Activated effector memory CD4-positive, alpha-beta T cell treated with anti-CD3 and anti-CD28 coated beads, Interleukin-2, amount 50 U/mL, for 16 hours (primary cell): Measurements from ENCODE around the gene CYP26A1.
A peak's percentile ranks its signal among the peaks of the same experiment; 100 is the strongest.
"Not testable (repeated sequence)": the region's sequence is repeated elsewhere in the genome, so short reads cannot be mapped to it uniquely, and the experiment has no call there.

Source experiments
- DNase-seq: peaks from one replicate; pipeline ENCODE4 v3.0.0-alpha.2; 2020

Gene CYP26A1

DNA sequence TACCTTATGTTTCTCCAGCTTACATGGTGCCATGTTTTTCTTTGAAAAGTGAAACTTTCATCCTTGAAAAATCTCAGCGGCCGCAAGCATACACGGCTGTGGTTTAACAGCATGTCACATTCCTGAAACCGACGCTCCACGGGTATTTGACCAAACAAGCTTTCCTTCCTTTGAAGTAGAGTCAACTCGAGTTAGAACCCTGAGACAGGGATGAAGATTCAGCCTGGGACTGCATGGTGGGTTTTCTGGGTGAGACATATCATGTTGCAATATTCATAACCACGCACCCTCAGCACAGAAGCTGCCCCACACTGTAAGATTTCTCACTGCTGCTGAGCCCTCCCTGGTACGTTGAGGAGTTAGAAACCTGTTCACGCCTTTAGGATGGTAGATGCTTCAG is 8.1 kb downstream of the CYP26A1 start:
- DNase-seq: peak; percentile 3

DNA sequence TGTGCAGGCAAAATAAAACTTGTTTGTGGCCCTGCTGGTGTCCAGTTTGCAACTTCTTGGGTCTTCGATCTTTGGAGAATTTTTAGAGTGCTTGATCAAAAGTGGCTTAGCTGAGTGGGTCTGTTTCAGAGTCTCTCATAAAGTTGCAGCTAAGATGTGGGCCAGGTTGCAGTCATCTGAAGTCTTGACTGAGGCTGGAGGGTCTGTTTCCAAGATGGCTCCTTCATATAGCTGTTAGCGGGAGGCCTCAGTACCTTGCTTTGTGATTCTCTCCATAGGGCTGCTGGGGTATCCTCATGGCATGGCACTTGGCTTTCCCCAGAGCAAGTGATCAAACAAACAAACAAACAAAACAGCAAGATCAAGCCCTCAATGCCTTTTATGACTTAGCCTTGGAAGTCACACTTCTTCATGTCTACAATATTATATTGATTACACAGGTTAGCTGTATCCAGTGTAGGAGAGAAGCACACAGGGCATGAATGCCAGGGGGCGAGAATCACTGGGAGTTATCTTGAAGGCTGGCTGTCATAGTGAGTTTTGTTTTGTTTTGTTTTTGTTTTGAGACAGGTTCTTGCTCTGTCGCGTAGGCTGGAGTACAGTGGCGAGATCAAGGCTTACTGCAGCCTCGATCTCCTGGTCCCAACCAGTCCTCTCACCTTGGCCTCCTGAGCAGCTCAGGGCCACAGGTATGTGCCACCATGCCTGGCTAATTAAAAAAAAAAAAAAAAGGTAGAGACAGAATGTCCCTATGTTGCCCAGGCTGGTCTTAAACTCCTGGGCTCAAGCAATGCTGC is 10.2 kb downstream of the CYP26A1 start:
- DNase-seq: peak; percentile 9

DNA sequence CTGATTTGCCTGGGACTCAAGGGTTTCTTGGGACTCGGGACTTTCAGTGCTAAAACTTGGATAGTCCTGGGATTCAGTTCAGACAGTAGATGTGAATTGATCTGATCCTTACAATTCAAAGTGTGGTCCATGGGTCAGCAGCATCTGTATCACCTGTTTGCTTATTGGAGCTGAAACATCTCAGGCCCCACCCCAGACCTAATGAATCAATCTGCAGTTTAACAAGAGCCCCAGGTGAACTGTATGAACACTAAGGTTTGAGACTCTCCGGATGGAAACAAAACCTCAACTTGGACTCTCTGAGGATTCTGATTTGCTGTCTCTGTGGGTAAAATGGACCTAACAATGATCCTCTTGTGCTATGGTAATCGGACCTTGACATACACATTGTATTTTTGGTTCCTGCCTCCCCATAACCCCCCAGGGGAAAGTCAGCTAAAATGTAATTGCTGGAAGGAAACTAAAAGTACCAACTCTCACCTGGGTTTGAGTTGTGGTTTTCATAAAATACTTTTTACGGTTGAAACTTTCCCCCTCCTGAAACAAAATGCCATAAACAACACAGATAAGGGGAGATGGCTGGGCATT is 11.7 kb downstream of the CYP26A1 start:
- DNase-seq: peak; percentile 1

DNA sequence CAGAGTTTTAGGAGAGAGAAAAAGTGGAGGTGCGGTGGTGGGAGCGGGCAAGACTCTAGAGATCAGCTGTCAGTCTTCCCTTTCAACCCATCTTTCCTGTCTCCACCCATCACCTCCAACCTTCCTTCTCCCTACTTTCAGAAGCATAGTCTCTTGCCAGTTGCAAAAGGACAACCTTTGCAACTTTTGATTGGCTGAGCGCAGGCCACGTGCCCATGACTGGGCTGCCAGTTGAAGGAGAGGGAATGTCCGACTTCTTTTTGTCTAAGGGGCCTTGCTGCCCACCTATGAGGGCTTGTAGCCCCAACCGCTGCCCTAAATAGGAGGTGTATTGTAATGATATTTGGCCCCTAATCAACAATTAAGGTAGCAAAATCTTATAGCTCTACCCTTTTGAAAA is 12.6 kb downstream of the CYP26A1 start:
- no peak for DNase-seq

DNA sequence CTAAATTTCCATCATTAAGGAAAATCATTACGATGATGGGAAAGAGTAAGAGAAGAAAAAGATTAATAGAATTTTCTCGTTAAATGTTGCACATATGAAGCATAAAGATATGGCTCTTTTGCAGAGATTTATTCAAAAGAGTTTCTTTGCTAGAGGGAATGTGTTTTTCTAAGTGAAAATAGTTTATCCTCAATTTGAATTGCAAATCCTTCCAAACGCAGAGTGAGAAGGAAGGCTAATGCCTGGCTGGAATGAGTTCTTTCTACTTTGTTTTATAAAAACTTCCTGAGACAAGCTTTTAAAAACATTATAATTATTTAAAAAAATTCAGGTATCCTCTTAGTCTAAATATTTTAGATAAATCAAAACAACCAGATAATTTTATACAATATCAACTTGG is 14.2 kb downstream of the CYP26A1 start:
- DNase-seq: no peak

DNA sequence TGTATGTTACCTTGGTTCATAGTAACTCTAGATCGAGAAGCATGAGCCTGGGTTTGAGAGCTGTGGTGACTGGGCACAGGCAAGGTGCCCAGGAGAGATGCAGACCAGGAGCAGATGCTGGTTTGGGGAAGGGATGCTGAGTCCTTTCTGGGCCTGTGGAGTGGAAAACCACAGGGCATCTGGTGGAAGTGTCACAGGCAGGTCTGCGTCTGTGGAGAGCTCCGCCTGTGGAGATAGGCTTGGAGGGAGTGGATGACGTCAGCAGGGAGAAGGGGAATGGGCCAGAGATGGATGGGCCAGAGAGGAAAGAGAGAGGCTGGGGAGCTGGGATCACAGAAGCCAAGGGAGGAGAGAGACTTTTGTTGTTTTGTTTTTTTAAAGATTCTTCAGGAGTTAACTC is 14.8 kb downstream of the CYP26A1 start:
- DNase-seq: peak; percentile 31

DNA sequence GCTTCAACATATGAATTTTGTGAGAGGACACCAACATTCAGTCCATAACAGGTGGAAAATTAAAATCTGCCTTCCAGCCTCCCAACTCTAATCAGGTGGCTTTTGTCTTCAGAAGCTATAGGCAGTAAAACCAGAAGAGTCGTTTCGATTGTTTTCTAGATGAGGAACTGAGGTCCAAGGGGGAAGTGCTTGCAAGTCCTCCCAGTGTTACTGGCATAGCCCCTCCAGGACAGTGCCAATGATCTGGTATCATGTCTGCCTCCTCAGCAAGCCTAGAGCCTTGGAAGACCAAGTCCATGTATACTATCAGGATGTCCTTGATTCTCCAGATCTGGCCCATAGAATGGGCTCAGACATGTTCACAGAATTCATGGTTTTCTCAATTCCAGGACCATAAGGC is 16.9 kb downstream of the CYP26A1 start:
- DNase-seq: no peak

DNA sequence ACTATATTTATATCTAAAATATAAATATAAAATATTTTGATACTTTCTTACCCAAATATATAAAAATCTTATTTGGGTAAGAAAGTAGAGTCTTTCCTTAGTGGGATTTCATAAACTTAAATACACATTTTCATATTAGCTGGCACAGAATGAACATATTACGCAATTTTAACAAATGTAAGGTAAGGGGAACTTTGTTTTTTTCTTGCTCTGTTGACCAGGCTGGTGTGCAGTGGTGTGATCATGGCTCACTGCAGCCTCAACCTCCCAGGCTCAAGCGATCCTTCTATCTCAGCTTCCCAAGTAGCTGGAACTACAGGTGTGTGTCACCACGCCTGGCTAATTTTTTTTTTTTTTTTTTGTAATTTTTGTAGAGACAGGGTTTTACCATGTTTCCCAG is 18.3 kb downstream of the CYP26A1 start:
- DNase-seq: no peak

DNA sequence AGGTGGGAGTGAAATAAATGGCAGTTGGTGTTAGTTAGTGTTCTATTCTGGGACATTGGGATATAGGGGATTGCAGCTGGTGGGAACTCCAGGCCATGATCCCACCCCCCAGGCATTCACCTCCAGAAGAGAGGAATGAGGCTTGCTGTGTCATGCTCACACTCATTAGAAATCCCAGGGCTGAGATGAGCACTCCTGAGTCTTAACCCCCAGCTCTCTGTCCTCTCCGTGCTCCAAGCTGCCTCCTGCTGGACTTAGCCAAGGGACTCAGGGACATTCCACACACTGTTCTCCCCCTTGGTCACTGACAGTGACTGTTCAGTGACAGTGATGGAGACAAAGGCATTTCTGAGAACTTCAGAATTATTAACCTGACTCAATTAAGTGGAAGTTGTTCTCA is 21.5 kb downstream of the CYP26A1 start:
- DNase-seq: no peak

DNA sequence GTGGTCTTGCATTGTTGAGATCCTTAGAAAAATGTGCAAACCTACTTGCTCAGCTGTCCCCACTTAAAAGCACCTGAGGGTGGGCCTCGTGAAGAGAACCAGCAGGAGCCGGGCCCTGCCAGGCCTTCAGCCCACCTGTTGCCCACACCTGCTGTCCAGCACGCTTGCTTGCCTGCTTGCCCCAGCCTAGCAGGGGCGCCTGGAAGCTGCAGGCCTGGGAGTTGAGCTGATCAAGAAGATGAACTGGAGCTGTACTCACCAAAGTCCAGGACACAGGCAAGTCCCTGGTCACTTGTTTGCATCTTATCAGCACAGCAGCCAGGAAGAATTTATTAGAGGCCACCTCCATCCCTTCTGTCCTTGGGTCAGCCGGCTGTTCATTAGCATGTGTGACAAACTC is 23.2 kb downstream of the CYP26A1 start:
- DNase-seq: no peak

DNA sequence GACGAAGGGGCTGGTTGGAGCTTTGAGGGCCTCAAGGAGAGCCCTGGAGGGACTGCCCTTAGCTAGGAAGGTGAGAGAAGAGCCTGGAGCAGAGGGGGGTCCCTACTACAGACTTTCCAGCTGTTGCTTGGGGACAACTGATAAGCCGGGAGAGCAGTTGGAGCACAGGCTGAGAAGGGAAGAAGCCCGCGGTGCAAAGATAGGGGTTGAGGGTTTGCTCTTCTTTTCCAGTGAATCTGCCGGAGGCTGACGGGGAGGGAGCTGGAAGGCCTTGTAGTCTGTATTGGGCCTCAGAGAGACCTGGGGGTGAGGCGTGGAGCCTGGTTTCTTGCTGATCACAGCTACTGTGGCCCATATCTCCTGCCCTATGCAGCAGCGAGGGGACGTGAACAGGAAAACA is 23.7 kb downstream of the CYP26A1 start:
- DNase-seq: no peak

DNA sequence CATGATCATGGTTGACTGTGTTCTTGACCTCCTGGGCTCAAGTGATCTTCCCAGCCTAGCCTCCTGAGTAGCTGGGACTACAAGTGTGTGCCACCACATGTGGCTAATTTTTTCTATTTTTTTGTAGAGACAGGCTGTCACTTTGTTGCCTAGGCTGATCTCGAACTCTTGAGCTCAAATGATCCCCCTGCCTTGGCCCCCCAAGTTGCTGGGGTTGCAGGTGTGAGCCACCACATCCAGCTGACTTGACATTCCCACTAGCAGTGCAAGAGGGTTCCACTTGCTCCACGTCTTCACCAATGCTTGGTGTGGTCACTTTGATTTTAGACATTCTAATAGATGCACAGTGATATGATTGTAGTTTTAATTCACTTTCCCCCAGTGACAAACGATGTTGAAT is 25.1 kb downstream of the CYP26A1 start:
- DNase-seq: no peak

DNA sequence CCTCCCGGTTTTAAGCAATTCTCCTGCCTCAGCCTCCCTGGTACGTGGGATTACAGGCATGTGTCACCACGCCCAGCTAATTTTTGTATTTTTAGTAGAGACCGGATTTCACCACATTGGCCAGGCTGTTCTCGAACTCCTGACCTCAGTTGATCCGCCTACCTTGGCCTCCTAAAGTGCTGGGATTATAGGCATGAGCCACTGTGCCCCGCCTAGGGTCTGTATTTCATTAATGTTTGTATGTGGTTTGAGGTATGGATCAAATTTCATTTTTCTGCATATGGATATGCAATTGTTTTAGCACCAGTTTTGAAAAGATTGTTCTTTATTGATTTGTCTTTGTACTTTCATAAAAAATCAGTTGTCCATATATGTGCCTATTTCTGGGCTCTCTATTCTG is 26.0 kb downstream of the CYP26A1 start:
- no peak for DNase-seq

DNA sequence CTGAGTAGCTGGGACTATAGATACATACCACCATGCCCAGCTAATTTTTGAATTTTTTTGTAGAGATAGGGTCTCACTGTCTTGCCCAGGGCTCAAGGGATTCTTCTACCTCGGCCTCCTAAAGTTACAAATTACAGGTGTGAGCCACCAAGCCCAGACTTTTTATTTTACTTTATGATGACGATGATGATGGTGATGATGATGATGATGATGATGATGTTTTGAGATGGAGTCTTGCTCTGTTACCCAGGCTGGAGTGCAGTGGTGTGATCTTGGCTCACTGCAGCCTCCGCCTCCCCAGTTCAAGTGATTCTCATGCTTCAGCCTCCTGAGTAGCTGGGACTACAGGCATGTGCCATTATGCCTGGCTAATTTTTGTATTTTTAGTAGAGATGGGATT is 27.5 kb downstream of the CYP26A1 start:
- DNase-seq: not testable (repeated sequence)

DNA sequence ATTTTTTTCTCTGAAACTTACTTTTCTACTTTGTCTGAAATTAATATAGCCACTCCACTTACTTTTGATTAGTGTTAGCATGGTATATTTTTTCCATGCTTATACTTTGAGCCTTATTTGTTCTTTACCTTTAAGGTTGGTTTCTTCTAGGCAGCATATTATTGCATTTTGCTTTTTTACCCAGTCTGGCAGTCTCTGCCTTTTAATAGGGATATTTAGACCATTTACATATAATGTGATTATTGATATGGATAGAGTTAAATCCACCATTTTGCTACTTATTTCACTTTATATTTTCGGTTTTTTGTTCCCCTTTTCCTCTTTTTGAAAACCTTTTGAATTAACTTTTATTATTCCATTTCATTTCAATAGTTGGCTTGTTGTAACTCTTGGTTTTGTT is 30.3 kb downstream of the CYP26A1 start:
- DNase-seq: no peak

DNA sequence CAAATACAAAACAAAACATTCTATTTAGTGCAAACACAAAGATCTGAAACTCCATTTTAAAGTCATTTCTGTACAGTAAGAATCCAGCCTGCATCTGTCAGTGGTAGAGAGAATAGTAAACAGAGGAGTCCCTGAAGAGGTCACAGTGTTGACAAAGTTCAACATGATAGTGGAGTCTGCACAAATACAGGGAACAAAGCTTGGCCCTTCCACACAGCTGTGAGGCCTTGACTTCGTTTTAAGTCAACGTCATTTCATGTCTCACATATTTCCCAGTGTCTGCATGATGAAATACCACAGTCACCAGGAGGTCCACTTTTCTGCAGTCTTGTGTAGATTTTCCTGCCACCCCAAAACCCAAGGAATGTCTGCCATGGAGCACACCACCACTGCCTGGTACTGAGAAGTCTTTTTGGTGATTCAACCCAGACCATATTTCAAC is 33.0 kb downstream of the CYP26A1 start:
- no peak for DNase-seq

DNA sequence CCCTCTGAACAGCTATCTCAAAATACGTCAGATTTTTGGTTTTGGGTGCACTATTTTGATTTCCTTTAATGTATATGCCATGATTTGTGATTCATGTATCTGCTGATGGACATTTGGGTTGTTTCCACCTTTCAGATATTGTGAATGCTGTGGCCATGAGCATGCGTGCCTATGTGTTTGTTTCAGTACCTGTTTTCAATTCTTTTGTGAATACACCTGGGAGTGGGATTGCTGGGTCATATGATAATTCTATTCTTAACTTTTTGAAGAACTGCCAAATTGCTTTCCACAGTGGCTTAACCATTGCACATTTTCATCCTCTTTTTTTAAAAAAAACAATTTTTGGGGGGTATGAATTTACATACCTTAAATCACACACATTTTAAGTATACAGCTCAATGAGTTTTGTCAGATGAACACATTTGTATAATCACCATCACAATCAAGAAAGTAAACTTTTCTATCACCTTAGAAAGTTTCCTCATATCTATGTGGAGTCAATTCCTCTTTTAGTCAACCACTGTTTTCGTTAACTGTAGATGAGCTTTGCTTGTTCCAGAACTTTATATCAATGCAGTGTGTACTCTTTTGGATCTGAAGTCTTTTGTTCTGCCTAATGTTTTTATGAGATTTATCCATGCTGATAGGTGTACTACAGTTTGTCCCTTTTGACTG is 36.9 kb downstream of the CYP26A1 start:
- no peak for DNase-seq

DNA sequence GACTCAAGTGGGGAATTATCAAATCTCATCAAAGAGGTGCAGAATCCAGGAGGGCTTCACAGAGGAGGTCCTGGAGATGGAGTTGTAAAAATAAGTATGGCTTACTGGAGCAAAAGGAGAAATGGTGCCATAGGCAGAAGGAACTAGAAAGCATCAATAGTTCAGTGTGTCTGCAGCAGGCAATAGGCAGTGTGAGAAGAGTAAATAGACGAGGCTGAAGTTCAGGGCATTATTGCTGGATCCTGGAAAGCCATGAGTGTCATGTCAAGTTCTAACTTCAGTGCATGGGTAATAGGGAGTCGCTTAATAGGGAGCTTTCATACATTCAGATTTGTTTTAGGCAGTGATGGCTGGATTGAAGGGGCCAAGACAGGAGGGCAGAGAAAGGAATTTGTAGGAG is 39.3 kb downstream of the CYP26A1 start:
- DNase-seq: no peak

DNA sequence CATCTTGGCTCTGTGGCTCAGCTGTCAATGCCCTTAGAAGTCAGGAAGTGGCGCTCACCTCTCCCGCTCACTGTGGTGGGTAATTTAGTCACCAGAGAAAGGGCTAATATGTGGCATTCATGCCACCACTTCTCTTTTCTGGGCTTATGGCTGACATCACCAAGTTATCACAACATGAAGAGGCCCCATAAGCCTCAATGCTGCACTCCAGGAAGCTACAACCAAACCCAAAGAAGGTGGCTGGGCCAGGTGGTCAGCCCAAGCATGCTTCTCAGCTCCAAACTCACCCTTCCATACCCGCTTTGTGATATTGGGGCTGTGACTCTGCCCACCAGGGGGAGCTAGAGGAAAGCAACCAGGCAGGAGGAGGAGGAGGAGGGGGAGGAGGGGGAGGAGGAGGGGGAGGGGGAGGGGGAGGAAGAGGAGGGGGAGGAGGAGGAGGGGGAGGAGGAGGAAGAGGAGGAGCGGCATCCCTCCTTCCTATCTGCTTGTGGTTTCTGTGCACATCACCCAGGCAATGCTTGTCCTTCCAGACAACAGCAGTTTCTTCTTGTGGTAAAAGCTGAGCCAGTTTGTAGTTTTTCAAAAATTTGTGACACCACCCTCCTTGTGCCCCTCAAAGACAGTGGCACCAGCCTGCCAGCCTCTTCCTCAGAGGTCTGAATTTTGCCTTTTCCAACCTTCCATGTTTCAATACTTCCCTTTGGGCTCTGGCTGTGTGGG is 42.1 kb downstream of the CYP26A1 start:
- peak; percentile 88 for DNase-seq

DNA sequence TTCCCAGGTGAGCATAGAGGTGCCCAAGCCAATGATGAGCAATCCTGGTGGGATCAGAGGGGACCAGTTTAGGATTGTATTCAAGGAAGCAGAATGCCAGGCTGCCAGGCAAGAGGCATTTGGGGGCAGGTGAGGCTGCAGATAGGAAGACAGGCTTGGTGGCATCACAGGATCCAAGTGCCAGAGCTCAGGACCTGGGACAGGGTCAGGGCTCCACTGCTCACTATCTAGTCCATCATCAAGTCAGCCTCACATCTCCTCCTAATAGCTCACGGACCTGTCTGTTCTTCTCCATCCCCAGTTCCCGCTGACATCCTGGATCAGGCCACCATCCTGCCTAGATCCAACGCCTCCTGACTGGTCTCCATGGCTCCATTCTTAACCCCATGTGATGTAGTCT is 47.6 kb downstream of the CYP26A1 start:
- no peak for DNase-seq

DNA sequence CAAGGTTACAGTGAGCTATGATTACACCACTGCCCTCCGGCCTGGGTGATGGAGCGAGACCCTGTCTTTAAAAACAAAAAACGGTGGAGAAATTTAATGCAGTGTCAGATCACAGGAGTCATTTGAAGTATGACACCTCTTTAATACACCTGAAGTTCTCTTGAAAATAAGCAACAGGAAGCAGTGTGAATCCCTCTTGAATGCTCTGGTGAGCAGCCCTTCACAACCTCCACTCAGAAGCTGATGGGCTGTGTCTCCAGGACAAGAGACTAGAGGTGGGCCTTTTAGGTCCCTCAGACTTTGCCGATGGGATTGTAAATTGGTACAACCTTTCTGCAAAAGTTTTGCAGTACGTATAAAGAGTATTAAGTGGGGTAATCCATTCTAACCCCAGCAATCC is 50.1 kb downstream of the CYP26A1 start:
- DNase-seq: no peak

DNA sequence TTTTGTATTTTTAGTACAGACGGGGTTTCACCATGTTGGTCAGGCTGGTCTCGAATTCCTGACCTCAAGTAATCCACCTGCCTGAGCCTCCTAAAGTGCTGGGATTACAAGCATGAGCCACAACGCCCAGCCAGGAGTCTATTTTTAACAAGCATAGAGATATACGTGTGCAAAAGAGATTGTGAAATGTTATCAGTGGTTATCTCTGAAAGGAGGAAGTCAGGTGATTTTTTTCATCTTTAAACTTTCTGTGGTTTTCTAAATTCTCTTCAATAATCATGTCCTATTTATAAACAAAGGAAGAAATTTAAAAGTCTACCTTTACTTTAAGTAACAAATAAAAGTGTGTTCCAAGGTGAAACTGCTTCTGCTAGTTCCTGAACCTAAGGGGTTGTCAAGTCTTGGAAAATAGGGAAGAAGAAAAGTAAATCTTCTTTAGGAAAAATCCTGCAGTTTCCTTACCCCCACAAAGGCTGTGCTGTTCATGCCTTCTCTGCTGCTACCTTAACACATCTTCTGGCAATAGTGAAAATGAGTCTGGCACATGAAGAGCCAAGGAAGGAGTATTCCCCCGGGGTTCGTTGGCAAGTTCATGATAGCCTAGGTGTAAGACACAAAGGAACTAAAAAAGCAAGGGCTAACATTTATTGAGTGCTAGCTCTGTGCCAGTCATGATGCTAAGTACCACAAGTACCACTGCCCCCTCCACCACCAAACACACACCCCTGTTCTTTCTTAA is 51.1 kb downstream of the CYP26A1 start:
- DNase-seq: no peak

DNA sequence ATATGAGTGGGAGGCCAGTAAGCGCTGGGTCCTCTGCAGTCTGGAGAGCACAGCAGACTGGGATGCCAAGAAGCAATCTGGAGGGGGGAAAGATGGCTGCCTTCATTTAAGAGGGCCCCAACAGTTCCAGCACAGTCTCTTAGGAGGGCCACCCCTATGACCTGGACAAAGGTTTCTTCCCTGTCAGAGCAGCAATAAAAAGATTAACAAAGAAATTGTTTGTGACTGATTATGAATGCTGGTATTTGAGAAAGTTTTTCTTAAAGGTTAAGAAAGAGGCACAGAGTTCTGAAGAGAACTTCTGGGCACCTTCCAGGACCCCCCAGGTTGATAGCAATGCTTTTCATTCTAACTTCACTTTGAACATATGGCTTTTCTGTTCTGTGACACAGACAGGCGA is 52.3 kb downstream of the CYP26A1 start:
- DNase-seq: no peak
